SK-N-DZ (cell line): ENCODE results near the gene ARID4B. TPM values are rescaled to one million over a fixed set of nuclear protein-coding genes. Genes with fewer than 3 reads are reported as not detected.
A peak's percentile ranks its signal among the peaks of the same experiment; 100 is the strongest.
"Not testable (repeated sequence)": the region's sequence is repeated elsewhere in the genome, so short reads cannot be mapped to it uniquely, and the experiment has no call there.

Source experiments
- DNase-seq: peaks from one replicate; pipeline ENCODE4 v3.0.0-alpha.2; 2015; ENCODE audit warnings: low spot score
- polyA plus RNA-seq, 2 experiments: library from polyadenylated mRNA; depleted of rRNA; stranded (reverse); fragments of >200 nt; gene quantifications; 2 replicates each; pipeline ENCODE4 v1.2.3, GENCODE V29; 2014

ARID4B gene
- polyA plus RNA-seq (2014; cell fraction: cytosol; rRNA removed) = 7.6 and 9.6 TPM in 2 replicates
- polyA plus RNA-seq (2014; cell fraction: nucleus; rRNA removed) = 14.1 and 18.4 TPM in 2 replicates

DNA sequence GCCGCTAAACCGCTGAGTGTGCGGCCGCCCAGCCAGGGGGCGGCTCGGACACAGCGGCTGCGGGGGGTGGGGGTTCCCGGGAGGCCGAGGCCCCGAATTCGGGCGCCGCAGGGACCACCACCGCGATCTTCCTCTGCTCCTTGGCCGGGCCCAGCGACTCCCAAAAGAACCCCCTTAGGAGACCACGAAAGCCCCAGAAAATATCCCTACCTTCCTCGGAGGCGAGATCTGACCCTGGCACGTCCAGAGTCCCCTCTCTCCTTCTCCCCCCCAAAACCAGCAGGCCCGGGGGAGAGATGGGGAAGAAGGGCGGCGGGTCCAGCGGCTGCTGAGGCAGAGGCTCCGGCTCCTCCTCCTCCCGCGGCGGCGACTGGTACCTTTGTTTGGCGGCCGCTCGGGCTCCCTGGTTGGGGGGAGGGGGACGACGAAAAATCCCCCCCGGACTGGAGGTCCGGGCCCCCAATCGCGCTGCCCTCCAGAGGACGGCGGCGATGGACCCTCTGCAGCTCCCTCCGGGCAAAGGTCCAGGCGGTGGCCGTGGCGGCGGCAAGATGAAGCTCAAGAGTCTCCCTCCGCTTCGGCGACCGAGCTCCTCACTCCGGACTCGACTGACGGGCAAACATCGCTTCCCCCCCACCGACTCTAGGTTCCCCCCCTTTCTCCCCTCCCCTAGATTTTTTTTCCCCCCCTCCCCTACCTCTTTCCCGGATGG lies at the start of gene ARID4B:
Gene ARID4B (minus strand): TSS at position 621 of the 712 bp plus-strand sequence. CDS start 1,260 bp downstream, outside the sequence.
- DNase-seq = no peak

DNA sequence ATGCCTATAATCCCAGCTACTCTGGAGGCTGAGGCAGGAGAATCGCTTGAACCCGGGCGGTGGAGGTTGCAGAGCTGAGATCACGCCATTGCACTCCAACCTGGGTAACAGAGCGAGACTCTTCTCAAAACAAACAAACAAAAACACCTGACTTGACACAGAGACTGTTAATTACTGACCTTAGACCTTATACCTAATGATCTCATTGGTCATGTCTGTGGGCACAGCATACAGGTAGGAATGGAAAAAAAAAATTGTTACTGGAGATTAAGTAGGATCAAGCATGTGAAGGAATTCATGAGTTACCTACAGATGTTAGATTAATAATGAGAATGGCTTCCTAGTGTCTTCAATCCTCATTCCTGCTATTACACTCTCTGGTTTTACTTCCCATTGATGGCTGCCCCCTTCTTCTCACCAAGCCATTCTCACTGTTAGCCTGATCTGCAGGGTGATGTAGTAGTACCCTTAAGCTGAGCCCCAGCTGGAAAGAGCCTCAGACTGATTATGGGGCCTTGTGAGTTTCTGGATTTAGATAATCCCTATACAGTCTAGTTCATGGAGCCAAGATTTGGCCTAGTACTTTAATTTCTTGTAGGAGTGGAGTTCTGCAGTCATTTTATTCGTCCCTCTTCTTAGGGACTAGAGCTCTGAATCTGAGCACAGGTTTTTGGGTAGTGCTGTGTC lies 48.1 kb upstream of the ARID4B start:
- DNase-seq = no peak

- no peak for DNase-seq
Measured at GRCh38 chr1:235369802-235370201, 41.8 kb upstream of the ARID4B start.

- DNase-seq = no peak
Measured at GRCh38 chr1:235368428-235368827, 40.4 kb upstream of the ARID4B start.

- peak; percentile 96 for DNase-seq
Measured at GRCh38 chr1:235367000-235367908, 39.3 kb upstream of the ARID4B start, which contains the start of gene TBCE. Gene TBCE, plus strand, starts transcription at chr1:235367427. Its CDS starts 12,623 bp downstream, at chr1:235380050.

GRCh38 chr1:235366286-235366685 lies 38.3 kb upstream of the ARID4B start:
- DNase-seq = no peak

DNA sequence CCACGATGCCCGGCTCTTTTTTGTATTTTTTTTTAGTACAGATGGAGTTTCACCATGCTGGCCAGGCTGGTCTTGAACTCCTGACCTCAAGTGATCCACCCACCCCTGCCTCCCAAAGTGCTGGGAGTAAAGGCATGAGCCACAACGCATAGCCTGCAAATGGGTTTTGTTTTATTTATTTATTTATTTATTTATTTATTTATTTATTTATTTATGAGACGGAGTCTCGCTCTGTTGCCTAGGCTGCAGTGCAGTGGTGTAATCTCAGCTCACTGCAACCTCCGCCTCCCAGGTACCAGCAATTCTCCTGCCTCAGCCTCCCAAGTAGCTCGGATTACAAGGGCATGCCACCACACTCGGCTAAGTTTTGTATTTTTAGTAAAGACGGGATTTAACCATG lies 36.2 kb upstream of the ARID4B start:
- not testable (repeated sequence) for DNase-seq

DNA sequence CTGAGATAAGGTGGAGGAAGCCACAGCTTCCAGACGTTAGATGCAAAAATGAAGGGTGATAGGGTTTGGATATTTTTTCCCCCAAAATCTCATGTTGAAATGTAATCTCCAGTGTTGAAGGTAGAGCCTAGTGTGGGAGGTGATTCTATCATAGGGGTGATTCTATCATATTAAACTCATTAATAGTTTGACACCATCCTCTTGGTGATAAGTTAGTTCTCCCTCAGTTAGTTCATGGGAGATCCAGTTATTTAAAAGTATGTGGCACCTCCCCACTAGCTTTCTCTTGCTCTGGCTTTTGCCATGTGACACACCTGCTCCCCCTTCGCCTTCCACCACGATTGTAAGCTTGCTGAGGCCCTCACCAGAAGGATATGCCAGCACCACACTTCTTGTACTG lies 30.9 kb upstream of the ARID4B start:
- no peak for DNase-seq

DNA sequence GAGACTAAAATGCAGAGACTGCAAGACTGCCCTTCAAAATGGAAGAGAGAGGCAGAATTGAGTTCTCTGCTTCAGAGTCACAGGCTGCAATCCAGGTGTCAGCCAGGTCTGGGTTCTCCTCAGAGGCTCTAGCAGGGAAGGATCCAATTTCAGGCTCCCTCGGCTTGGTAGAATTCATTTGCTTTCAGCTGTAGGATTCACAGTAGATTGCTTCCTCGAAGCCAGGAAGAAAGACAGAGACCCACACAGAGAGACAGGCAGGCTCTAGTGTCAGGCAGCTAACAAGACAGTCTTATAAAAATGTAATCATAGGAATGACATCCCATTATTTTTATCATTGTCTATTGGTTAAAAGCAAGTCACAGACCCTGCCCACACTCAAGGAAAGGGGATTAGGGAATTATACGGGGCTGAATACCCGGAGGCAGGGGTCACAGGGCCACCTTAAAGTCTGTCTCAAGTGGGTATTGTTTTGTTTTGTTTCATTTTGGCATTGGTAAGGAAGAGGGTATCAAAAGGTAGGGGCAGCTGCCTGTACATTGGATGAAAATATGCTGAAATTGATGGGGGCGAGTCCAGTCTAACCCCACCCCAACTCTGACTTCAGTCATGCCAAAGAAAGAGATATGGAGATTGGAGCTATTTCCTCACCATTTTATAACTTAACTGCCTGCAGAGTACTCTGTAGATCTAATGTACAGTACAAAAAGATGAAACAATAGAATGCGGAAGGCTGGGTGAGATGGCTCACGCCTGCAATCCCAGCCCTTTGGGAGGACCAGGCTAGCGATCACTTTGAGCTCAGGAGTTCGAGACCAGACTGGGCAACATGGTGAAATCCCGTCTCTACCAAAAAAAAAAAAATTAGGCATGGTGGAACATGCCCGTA lies 29.8 kb upstream of the ARID4B start:
- peak; percentile 10 for DNase-seq

GRCh38 chr1:235351898-235352297 lies 23.9 kb upstream of the ARID4B start:
- no peak for DNase-seq

- DNase-seq = no peak
Measured at GRCh38 chr1:235351441-235351840, 23.5 kb upstream of the ARID4B start.

- DNase-seq = no peak
Measured at GRCh38 chr1:235343726-235344125, 15.7 kb upstream of the ARID4B start.

DNA sequence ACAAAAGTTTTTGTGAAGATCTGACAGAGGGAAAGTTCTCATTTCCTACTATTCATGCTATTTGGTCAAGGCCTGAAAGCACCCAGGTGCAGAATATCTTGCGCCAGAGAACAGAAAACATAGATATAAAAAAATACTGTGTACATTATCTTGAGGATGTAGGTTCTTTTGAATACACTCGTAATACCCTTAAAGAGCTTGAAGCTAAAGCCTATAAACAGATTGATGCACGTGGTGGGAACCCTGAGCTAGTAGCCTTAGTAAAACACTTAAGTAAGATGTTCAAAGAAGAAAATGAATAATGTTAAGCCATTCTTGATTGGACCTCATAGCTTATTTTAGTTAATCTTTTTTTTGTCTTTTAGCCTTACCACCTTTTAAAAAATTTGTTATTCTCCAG lies 14.5 kb upstream of the ARID4B start:
- no peak for DNase-seq

DNA sequence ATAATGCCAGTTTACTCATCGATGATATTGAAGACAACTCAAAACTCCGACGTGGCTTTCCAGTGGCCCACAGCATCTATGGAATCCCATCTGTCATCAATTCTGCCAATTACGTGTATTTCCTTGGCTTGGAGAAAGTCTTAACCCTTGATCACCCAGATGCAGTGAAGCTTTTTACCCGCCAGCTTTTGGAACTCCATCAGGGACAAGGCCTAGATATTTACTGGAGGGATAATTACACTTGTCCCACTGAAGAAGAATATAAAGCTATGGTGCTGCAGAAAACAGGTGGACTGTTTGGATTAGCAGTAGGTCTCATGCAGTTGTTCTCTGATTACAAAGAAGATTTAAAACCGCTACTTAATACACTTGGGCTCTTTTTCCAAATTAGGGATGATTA lies 14.1 kb upstream of the ARID4B start:
- no peak for DNase-seq

DNA sequence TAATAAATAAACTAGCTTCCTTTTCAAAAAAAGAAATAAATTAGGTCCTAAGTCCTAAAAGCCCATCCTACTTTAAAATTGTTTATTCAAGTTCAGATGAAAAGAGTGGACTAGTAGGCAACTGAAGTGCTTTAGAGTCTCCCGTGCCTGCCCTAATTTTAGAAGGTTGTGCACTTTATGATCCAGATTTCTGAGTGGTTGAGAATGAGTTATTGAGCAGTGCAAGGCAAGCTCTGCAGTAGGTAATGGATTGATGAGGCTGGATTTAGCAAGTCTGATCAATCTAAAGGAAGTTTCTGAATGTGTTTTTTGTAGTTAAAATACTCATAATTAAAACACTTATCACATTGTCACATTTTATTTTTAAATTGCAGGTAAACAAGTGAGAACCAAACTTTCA lies 13.4 kb upstream of the ARID4B start:
- DNase-seq = no peak

DNA sequence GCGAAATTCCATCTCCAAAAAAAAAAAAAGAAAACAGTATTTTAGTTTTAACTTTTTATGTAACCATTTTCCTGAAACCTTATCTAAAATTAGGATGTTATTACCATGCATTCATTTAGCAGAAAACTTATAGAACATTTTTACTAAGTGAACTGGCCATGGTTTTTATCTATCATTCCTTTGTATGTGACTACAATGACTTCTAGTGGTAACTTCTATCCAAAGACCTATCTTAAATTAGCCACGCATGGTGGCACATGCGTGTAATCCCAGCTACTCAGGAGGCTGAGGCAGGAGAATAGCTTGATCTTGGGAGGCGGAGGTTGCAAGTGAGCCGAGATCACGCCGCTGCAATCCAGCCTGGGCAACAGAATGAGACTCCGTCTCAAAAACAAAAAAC lies 11.8 kb upstream of the ARID4B start:
- no peak for DNase-seq

DNA sequence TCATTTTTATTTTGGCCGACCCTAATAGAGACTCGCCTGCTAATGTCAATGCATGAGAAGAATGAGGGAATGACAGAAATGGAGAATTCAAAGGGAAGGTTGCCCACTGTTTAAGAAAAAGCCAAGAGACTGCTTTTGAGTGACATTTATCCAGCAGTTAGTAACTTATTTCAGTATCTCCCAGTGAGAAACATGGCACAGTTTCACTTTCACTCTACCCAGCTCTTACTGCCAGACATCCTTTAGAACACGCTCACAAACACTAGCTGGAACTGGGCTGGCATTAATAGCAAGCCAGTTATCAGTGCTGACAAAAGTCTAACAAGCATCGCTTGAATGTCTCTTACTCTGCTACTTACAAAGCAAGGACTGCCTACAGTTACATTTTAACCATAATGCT lies 8.9 kb upstream of the ARID4B start:
- no peak for DNase-seq

- DNase-seq = no peak
Measured at GRCh38 chr1:235331401-235331800, 3.4 kb upstream of the ARID4B start.

GRCh38 chr1:235330918-235331285 lies 2.9 kb upstream of the ARID4B start:
- DNase-seq = no peak

- DNase-seq = no peak
Measured at GRCh38 chr1:235329139-235329902, 1.3 kb upstream of the ARID4B start.
